Kidney (tissue), 19 donors: ENCODE results near the gene TVP23C. TPM values are rescaled to one million over a fixed set of nuclear protein-coding genes. Genes with fewer than 3 reads are reported as not detected.
"Not testable (repeated sequence)": the region's sequence is repeated elsewhere in the genome, so short reads cannot be mapped to it uniquely, and the experiment has no call there.

Experiments used
- DNase-seq, 5 donors: peaks; one replicate each; pipeline ENCODE4 v3.0.0-alpha.2; 2013 to 2020
- FAIRE-seq: peaks from 2 replicates; lab custom pipeline; 2012; peaks lifted over from hg19 to GRCh38; lab: Jason Lieb, UNC
- H3K27ac ChIP-seq, 2 donors: one replicate each; pipeline ENCODE4 v1.7.0; 2013; ENCODE audit warnings: low read depth in 2 of 2, low read length in 2 of 2, inconsistent platforms in 1 of 2
- H3K27me3 ChIP-seq: one replicate; pipeline ENCODE4 v1.7.1; 2013; ENCODE audit warnings: low read length, inconsistent platforms; ENCODE audit not compliant: control insufficient read depth, insufficient read depth
- H3K36me3 ChIP-seq, 3 donors: one replicate each; pipeline versions ENCODE4 v1.7.0 to v1.7.1; 2013; ENCODE audit warnings: low read length in 3 of 3, control low read depth in 1 of 3, inconsistent platforms in 1 of 3; ENCODE audit not compliant: insufficient read depth in 3 of 3, control insufficient read depth in 2 of 3
- H3K4me1 ChIP-seq, 3 donors: one replicate each; pipeline versions ENCODE4 v1.7.0 to v1.7.1; 2013; ENCODE audit warnings: low read length in 3 of 3, inconsistent platforms in 1 of 3, low read depth in 1 of 3; ENCODE audit not compliant: control insufficient read depth in 2 of 3, insufficient read depth in 2 of 3
- H3K4me3 ChIP-seq, 3 donors: one replicate each; pipeline versions ENCODE4 v1.7.0 to v1.8.1; 2013; ENCODE audit warnings: low read length in 3 of 3, control low read depth in 1 of 3, inconsistent platforms in 1 of 3
- H3K9ac ChIP-seq, 3 donors: one replicate each; pipeline versions ENCODE4 v1.7.0 to v1.7.1; 2013; ENCODE audit warnings: low read length in 3 of 3, control low read depth in 1 of 3, inconsistent platforms in 1 of 3
- H3K9me3 ChIP-seq, 3 donors: one replicate each; pipeline versions ENCODE4 v1.7.0 to v1.7.1; 2013; ENCODE audit warnings: low read length in 3 of 3, control low read depth in 1 of 3, inconsistent platforms in 1 of 3; ENCODE audit not compliant: control insufficient read depth in 2 of 3, insufficient read depth in 1 of 3
- intact Hi-C: fragments of 100-400 bp; cut with DNase I; formaldehyde crosslinking; loops from one replicate; pipeline ENCODE4 v1.11.1; 2022
- long read RNA-seq, 10 donors: library from polyadenylated mRNA in 1 of 10; unstranded in 1 of 10; transcript quantifications; one replicate each; pipeline ENCODE4 v2.0.0 and lab custom pipeline, GENCODE V29; 2021 to 2026
- polyA plus RNA-seq: library from polyadenylated mRNA; stranded (reverse); fragments of 350-450 nt; fragmentation: Illumina TruSeq; extraction: RNeasy Lipid Tissue Mini Kit (QIAGEN cat#74804); gene quantifications from one replicate; pipeline ENCODE4 v1.2.3, GENCODE V29; 2014; ENCODE audit warnings: low read depth, low replicate concordance; ENCODE audit not compliant: insufficient read depth
- total RNA-seq: library from RNA; stranded (reverse); fragmentation: NEBNext Ultra II Directional; extraction: Animal tissue kit (Norgen Biotek cat#: 25700); gene quantifications from one replicate; pipeline ENCODE4 v1.2.1, GENCODE V29; 2021
- donor health status: control.
- donor health status: control.
- donor health status: DM: yes; HTN: yes; CAD: no.
- donor health status: Normal renal cell carcinoma (clear cell type).

Gene TVP23C
- total RNA-seq: 19.0 TPM
- polyA plus RNA-seq: 2.6 TPM
- long read RNA-seq, donor 1: 0 reads
- long read RNA-seq, donor 2: 0 reads
- long read RNA-seq, donor 3, partial matches to known transcripts: 0 of 1 reads
- long read RNA-seq, donor 3, other reads (novel, unspliced or antisense): 0 of 1 reads
- long read RNA-seq, donor 4: 0 reads
- long read RNA-seq, donor 5: 0 reads
- long read RNA-seq, donor 6: 0 reads
- long read RNA-seq, donor 7, partial matches to known transcripts: 0 of 1 reads
- long read RNA-seq, donor 7, other reads (novel, unspliced or antisense): 1 of 1 reads
- long read RNA-seq, donor 8: 0 reads
- long read RNA-seq, donor 9, partial matches to known transcripts: 0 of 1 reads
- long read RNA-seq, donor 9, other reads (novel, unspliced or antisense): 0 of 1 reads
- long read RNA-seq, donor 10, partial matches to known transcripts: 0 of 1 reads
- long read RNA-seq, donor 10, other reads (novel, unspliced or antisense): 0 of 1 reads

DNA sequence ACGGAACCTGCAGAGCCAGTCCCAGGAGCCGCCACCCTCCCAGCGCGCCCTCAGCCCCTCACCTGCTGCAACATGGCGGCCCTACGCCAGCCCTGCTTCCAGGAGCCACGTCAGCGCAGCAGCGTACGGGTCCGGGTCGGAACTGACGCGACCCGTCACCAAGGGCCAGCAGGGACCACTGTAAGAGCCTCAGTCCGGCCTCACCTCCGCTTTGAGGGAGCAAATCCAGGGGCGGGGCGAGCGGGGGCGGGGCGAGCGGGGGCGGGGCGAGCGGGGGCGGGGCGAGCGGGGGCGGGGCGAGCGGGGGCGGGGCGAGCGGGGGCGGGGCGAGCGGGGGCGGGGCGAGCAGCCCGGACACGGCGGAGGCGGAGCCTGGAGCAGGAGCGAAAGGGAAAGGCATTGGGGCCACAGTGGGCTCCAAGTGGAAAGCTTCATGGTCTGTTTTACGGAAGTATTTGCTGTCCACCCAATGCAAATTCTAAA, at the start of gene TVP23C:
TSS of gene TVP23C (minus strand) at position 109 of the 483 bp plus-strand sequence. CDS start at position 74, 35 bp downstream.
- H3K36me3 ChIP-seq, H3K9ac ChIP-seq, FAIRE-seq, H3K9me3 ChIP-seq, H3K27me3 ChIP-seq, H3K4me1 ChIP-seq, intact Hi-C loops, H3K27ac ChIP-seq: not testable (repeated sequence)
- peak; percentile 83 to 93 (median 84) for DNase-seq
- peak within 1 kb of the TSS; percentile 44 to 63 (median 51) for H3K4me3 ChIP-seq

- DNase-seq, H3K36me3 ChIP-seq, H3K9me3 ChIP-seq, H3K4me3 ChIP-seq, H3K4me1 ChIP-seq, H3K9ac ChIP-seq, H3K27me3 ChIP-seq, H3K27ac ChIP-seq, intact Hi-C loops, FAIRE-seq: not testable (repeated sequence)
Observed at GRCh38 chr17:15592960-15593359, 29.7 kb upstream of the TVP23C start.

GRCh38 chr17:15591986-15592385, 28.7 kb upstream of the TVP23C start:
- H3K4me3 ChIP-seq, H3K36me3 ChIP-seq, intact Hi-C loops, H3K27ac ChIP-seq, H3K4me1 ChIP-seq, FAIRE-seq, H3K9me3 ChIP-seq, H3K27me3 ChIP-seq, H3K9ac ChIP-seq: not testable (repeated sequence)
- peak in 2 of 5 donors; percentile 27 to 63 for DNase-seq

DNA sequence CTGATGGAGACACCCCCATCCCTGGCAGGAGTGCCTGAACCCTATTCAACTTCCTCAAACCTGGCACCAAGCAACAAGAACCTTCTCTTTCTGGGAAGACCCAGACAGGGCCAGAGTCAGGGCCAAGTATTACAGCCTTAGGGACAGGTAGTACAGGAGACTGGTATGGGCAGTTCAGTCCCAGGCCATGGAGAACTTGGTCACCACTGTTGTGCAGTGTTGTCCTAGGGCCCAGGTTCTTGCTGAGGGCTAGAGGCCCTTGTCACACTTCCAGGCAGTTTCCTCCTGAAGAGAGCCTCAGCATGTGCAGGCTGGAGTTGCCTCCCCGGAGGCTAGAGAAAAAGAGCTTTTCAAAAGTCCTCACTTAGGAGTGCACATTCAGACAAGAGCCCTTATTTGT, 27.6 kb upstream of the TVP23C start:
- H3K4me3 ChIP-seq, H3K4me1 ChIP-seq, FAIRE-seq, H3K9ac ChIP-seq, H3K36me3 ChIP-seq, H3K27me3 ChIP-seq, DNase-seq, H3K27ac ChIP-seq, intact Hi-C loops, H3K9me3 ChIP-seq: not testable (repeated sequence)

GRCh38 chr17:15589544-15590536, 26.6 kb upstream of the TVP23C start:
- H3K4me3 ChIP-seq, DNase-seq, H3K9ac ChIP-seq, FAIRE-seq, H3K27me3 ChIP-seq, H3K9me3 ChIP-seq, H3K27ac ChIP-seq, intact Hi-C loops, H3K4me1 ChIP-seq, H3K36me3 ChIP-seq: not testable (repeated sequence)

DNA sequence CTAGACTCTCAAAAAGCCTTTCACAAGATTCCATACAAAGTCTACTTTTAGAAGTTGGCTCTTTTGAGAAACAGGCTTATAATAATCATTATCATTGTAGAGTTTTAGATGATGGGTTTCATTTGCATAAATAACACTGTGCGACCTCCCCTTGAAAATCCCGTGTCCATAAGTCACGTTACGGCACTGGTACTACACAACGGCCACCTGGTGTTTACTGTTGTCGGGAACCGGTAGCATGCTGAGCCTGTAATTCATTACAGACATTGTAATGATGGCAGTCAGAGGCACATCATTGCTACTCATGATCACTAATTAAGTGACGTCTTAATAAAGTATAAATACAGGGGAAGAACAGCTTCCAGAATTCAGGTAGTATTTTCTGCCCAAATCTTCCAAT, 24.7 kb upstream of the TVP23C start:
- H3K27ac ChIP-seq, H3K36me3 ChIP-seq, H3K4me1 ChIP-seq, H3K27me3 ChIP-seq, intact Hi-C loops, FAIRE-seq, H3K4me3 ChIP-seq, H3K9me3 ChIP-seq, H3K9ac ChIP-seq: not testable (repeated sequence)
- peak in 1 of 5 donors; percentile 4 for DNase-seq

DNA sequence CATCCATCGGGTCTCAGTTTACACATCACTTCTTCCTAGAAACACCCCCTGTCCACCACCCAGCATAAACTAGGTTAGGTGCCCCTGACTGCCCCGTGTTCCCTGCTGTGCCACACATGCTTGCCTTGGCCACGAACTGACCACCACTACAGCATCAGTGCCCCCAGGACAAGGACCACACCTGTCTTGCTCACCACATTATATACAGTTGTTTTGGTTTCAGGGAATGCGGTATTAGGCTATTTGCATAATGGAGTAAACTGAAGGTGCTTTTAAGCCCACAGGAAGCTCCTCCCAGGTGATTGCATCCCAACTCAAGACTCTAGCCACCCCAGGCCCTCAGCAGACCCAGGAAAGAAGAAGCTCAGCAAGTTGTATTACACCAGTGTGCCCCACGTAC, 20.0 kb upstream of the TVP23C start:
- H3K4me3 ChIP-seq, H3K9me3 ChIP-seq, H3K9ac ChIP-seq, H3K4me1 ChIP-seq, H3K27ac ChIP-seq, H3K27me3 ChIP-seq, H3K36me3 ChIP-seq, FAIRE-seq, intact Hi-C loops, DNase-seq: not testable (repeated sequence)
